Hepatocyte (in vitro differentiated cells): ENCODE data around the gene NHLRC1.

Experiments
- EZH2 ChIP-seq: fragments of 200-600 bp; sonication (generic); IDR thresholded peaks from 2 replicates; pipeline ENCODE4 v1.6.1; 2016; ENCODE audit warnings: antibody characterized with exemption, mild to moderate bottlenecking, borderline replicate concordance
- EZH2phosphoT487 ChIP-seq: fragments of 200-600 bp; sonication (generic); IDR thresholded peaks from one replicate; pipeline ENCODE4 v1.6.1; 2018; ENCODE audit warnings: antibody characterized with exemption, mild to moderate bottlenecking, low read depth, moderate library complexity; ENCODE audit not compliant: unreplicated experiment, severe bottlenecking
- TF ChIP-seq, protein P1 (sequence below): fragments of 200-600 bp; sonication (generic); IDR thresholded peaks from 2 replicates; pipeline ENCODE4 v1.5.1; 2016; ENCODE audit warnings: antibody characterized with exemption, mild to moderate bottlenecking; ENCODE audit not compliant: poor library complexity

DNA sequence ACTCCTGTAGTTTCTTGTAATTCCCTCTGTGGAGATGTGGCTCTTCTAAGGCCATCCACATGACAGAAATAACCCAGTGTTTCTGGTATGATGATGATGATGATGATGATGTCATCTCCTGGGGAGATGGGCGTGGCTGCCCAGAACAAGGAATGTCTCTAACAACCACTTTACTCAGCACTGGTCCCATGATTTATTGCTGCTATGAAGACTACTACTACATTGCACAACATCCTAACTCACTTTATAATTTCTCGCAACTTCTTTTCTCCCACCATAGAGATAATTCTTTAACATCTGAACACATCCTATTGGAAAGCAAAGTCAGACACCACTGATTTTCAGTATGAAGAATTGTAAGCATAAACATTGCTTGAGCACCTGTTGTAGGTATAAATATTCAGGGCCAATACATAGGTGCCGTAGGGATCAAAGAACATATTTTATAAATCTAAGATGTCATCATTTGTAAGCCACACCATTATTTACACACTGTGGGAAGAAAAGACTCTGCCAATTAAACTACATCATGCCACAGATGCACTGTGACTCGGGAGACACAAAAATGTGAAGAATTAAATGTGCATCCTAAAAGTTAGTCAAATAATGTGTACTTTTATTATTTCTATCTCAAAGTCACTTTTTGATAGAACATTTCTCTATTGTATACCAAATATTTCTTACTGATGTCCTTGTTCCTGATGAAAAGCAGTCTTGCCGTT, 26.0 kb upstream of the NHLRC1 start:
- TF ChIP-seq, protein P1, sequence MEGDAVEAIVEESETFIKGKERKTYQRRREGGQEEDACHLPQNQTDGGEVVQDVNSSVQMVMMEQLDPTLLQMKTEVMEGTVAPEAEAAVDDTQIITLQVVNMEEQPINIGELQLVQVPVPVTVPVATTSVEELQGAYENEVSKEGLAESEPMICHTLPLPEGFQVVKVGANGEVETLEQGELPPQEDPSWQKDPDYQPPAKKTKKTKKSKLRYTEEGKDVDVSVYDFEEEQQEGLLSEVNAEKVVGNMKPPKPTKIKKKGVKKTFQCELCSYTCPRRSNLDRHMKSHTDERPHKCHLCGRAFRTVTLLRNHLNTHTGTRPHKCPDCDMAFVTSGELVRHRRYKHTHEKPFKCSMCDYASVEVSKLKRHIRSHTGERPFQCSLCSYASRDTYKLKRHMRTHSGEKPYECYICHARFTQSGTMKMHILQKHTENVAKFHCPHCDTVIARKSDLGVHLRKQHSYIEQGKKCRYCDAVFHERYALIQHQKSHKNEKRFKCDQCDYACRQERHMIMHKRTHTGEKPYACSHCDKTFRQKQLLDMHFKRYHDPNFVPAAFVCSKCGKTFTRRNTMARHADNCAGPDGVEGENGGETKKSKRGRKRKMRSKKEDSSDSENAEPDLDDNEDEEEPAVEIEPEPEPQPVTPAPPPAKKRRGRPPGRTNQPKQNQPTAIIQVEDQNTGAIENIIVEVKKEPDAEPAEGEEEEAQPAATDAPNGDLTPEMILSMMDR = no peak
- TF ChIP-seq EZH2 (no peak), EZH2phosphoT487 (no peak)
